Sigmoid colon (tissue), 7 donors: Measurements from ENCODE around the gene F2RL2. TPM values are rescaled to one million over a fixed set of nuclear protein-coding genes. Genes with fewer than 3 reads are reported as not detected.

Experiments used
- DNase-seq: peaks from one replicate; pipeline ENCODE4 v3.0.0-alpha.2; 2019
- H3K27ac ChIP-seq, 4 donors: fragments of 200-600 bp; sonication (generic); one replicate each; pipeline ENCODE4 v1.5.1; 2016 to 2019; ENCODE audit warnings: mild to moderate bottlenecking in 1 of 4
- H3K27me3 ChIP-seq, 3 donors: fragments of 200-600 bp; sonication (generic); one replicate each; pipeline ENCODE4 v1.5.1; 2019; ENCODE audit warnings: mild to moderate bottlenecking in 1 of 3
- H3K36me3 ChIP-seq, 4 donors: fragments of 200-600 bp; sonication (generic); one replicate each; pipeline ENCODE4 v1.5.1; 2016 to 2019
- H3K4me1 ChIP-seq, 4 donors: fragments of 200-600 bp; sonication (generic); one replicate each; pipeline ENCODE4 v1.5.1; 2017 to 2019
- H3K4me3 ChIP-seq, 4 donors: fragments of 200-600 bp; sonication (generic); one replicate each; pipeline ENCODE4 v1.5.1; 2017 to 2019; ENCODE audit warnings: mild to moderate bottlenecking in 2 of 4, moderate library complexity in 1 of 4
- H3K9me3 ChIP-seq, 4 donors: fragments of 200-600 bp in 3 of 4; sonication (generic) in 3 of 4; one replicate each; pipeline versions ENCODE4 v1.5.1 to v1.6.1; 2013 to 2019
- CTCF ChIP-seq, 4 experiments: fragments of 450-650 bp in 3 of 4; fragments of 200-600 bp in 1 of 4; IDR thresholded peaks; one replicate each; pipeline ENCODE4 v1.5.1; 2016 to 2019; ENCODE audit warnings: antibody characterized with exemption in 4 of 4, mild to moderate bottlenecking in 3 of 4, moderate library complexity in 2 of 4
- EP300 ChIP-seq, 4 donors: sonication (generic); formaldehyde crosslinking; IDR thresholded peaks; one replicate each; pipeline ENCODE4 v1.6.1; 2017; ENCODE audit warnings: antibody characterized with exemption in 4 of 4
- POLR2A ChIP-seq, 2 donors: fragments of 450-650 bp; IDR thresholded peaks; one replicate each; pipeline ENCODE4 v1.6.1; 2016; ENCODE audit warnings: antibody characterized with exemption in 2 of 2, mild to moderate bottlenecking in 2 of 2, moderate library complexity in 2 of 2
- POLR2AphosphoS5 ChIP-seq, 4 donors: sonication (generic); formaldehyde crosslinking; IDR thresholded peaks; one replicate each; pipeline ENCODE4 v1.6.1; 2017; ENCODE audit warnings: antibody characterized with exemption in 4 of 4
- WGBS, 2 donors: extraction: QIAGEN DNeasy Blood & Tissue Kit; methylation state at CpG; one replicate each; pipeline ENCODE4 v1.1.7; 2013; 5-methylcytosine and 5-hydroxymethylcytosine counted together
- intact Hi-C: fragments of 100-400 bp; cut with DNase I; formaldehyde crosslinking; loops from one replicate; pipeline ENCODE4 v1.15.1; 2023
- polyA plus RNA-seq, 3 donors: library from polyadenylated mRNA; stranded (reverse); fragments of 200-250 nt; gene quantifications; one replicate each; pipeline ENCODE4 v1.2.3, GENCODE V29; 2013
- total RNA-seq, 4 donors: library from RNA; depleted of rRNA; stranded (reverse); fragments of >200 nt; gene quantifications; one replicate each; pipeline ENCODE4 v1.1.0, GENCODE V29; 2016
- donor health status: healthy with polysubstance abuse.
- donor health status: Bipolar disorder and iron deficiency.
- donor health status: healthy.

Gene F2RL2
- total and polyA plus RNA-seq, 7 donors, result 0.60 to 6.6 (median 2.2) TPM; not detected in 1

GRCh38 chr5:76664079-76664478, 40.9 kb upstream of the F2RL2 start:
- H3K27me3 ChIP-seq, result no peaks in the 10 kb centered on the region
- DNase-seq, result no peak
- H3K9me3 ChIP-seq, result no peaks in the 10 kb centered on the region
- no peak overlapping the region for H3K27ac ChIP-seq
- no peaks in the 10 kb centered on the region for H3K36me3 ChIP-seq
- TF ChIP-seq POLR2AphosphoS5 (IDR thresholded peaks at IDR 0.05) (no peak), POLR2A (IDR thresholded peaks at IDR 0.05) (no peak), EP300 (IDR thresholded peaks at IDR 0.05) (no peak), CTCF (IDR thresholded peaks at IDR 0.05) (no peak)
- intact Hi-C loops, result no loop called here
- 96% methylated on average over 6 of the region's 6 CpGs for WGBS, 2 donors
- H3K4me1 ChIP-seq, result no peaks in the 10 kb centered on the region
- H3K4me3 ChIP-seq, result no peak overlapping the region

- TF ChIP-seq POLR2A (IDR thresholded peaks at IDR 0.05) (no peak), POLR2AphosphoS5 (IDR thresholded peaks at IDR 0.05) (no peak), CTCF (IDR thresholded peaks at IDR 0.05) (no peak), EP300 (IDR thresholded peaks at IDR 0.05) (no peak)
- Histone ChIP-seq H3K4me1 (no peaks in the 10 kb centered on the region), H3K27ac (no peak overlapping the region), H3K9me3 (no peaks in the 10 kb centered on the region), H3K27me3 (no peaks in the 10 kb centered on the region), H3K4me3 (no peak overlapping the region), H3K36me3 (no peaks in the 10 kb centered on the region)
- intact Hi-C loops, result no loop called here
- no peak for DNase-seq
- WGBS, 2 donors, result 75 to 78% methylated on average over 3 of the region's 3 CpGs
These were observed 40.4 kb upstream of the F2RL2 start for GRCh38 chr5:76663573-76663972.

- H3K36me3 ChIP-seq, result no peaks in the 10 kb centered on the region
- no peak overlapping the region for H3K27ac ChIP-seq
- DNase-seq, result no peak
- H3K4me1 ChIP-seq, result no peaks in the 10 kb centered on the region
- no peaks in the 10 kb centered on the region for H3K27me3 ChIP-seq
- TF ChIP-seq CTCF (IDR thresholded peaks at IDR 0.05) (no peak), POLR2A (IDR thresholded peaks at IDR 0.05) (no peak), POLR2AphosphoS5 (IDR thresholded peaks at IDR 0.05) (no peak), EP300 (IDR thresholded peaks at IDR 0.05) (no peak)
- no peak overlapping the region for H3K4me3 ChIP-seq
- intact Hi-C loops, result no loop called here
- WGBS, 2 donors, result 93 to 97% methylated on average over 5 of the region's 5 CpGs
- H3K9me3 ChIP-seq, result no peaks in the 10 kb centered on the region
These were observed 39.3 kb upstream of the F2RL2 start for GRCh38 chr5:76662521-76662920.

GRCh38 chr5:76660360-76660759, 37.2 kb upstream of the F2RL2 start:
- intact Hi-C loops, result no loop called here
- H3K9me3 ChIP-seq, result no peaks in the 10 kb centered on the region
- H3K4me3 ChIP-seq, result no peak overlapping the region
- H3K27ac ChIP-seq, result no peak overlapping the region
- no peak for DNase-seq
- no peaks in the 10 kb centered on the region for H3K4me1 ChIP-seq
- no peak for TF ChIP-seq EP300 (IDR thresholded peaks at IDR 0.05)
- no peak for TF ChIP-seq CTCF (IDR thresholded peaks at IDR 0.05)
- TF ChIP-seq POLR2AphosphoS5 (IDR thresholded peaks at IDR 0.05), result no peak
- no peak for TF ChIP-seq POLR2A (IDR thresholded peaks at IDR 0.05)
- H3K27me3 ChIP-seq, result no peaks in the 10 kb centered on the region
- H3K36me3 ChIP-seq, result no peaks in the 10 kb centered on the region
- 58 to 63% methylated on average over 2 of the region's 2 CpGs for WGBS, 2 donors

- no peaks in the 10 kb centered on the region for H3K27me3 ChIP-seq
- intact Hi-C loops, result no loop called here
- H3K4me1 ChIP-seq, result no peaks in the 10 kb centered on the region
- TF ChIP-seq POLR2A (IDR thresholded peaks at IDR 0.05) (no peak), CTCF (IDR thresholded peaks at IDR 0.05) (no peak), POLR2AphosphoS5 (IDR thresholded peaks at IDR 0.05) (no peak), EP300 (IDR thresholded peaks at IDR 0.05) (no peak)
- H3K36me3 ChIP-seq, result no peaks in the 10 kb centered on the region
- no peak for DNase-seq
- no peak overlapping the region for H3K27ac ChIP-seq
- no peaks in the 10 kb centered on the region for H3K9me3 ChIP-seq
- WGBS, 2 donors, result 67 to 73% methylated on average over 6 of the region's 6 CpGs
- no peak overlapping the region for H3K4me3 ChIP-seq
These were observed 34.6 kb upstream of the F2RL2 start for GRCh38 chr5:76657683-76658311.
